ENCODE measurements around the gene TMIGD3. TPM values are rescaled to one million over a fixed set of nuclear protein-coding genes. Genes with fewer than 3 reads are reported as not detected.

TMIGD3 gene
- total and polyA plus RNA-seq, 8 donors: 1.2 to 7.6 (median 4.6) TPM; not detected in 4

DNA sequence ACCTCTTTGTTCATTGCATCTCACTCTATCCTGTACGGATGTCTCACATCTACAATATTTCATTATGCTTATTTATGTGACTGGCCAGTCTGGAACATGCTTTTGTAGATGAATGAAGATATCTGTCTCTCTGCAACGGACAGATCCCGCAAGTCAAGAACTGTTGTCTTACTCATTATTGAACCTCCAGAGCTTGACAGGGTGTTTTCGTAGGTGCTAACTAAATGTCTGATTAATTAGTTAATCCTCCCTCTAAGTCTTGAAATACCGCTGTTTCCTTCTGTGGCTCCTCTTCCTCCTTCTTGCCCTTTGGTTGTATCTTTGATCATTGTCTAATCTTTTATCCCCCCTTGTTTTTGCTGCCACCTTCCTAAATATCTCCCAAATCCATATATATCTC lies 32.8 kb downstream of the TMIGD3 start:
- Histone ChIP-seq H3K27me3 (no peaks in the 10 kb centered on the region), H3K4me3 (no peak overlapping the region), H3K27ac (peak overlapping the region in 4 of 5 donors; percentile 47 to 82 (median 62)), H3K36me3 (peaks cover 4 to 84% (median 49%) of the 10 kb centered on the region in 4 donors), H3K9me3 (no peaks in the 10 kb centered on the region), H3K4me1 (peaks cover 0 to 25% (median 0%) of the 10 kb centered on the region in 4 donors)
- TF ChIP-seq EP300 (IDR thresholded peaks at IDR 0.05) (no peak), POLR2A (IDR thresholded peaks at IDR 0.05) (no peak), POLR2AphosphoS5 (IDR thresholded peaks at IDR 0.05) (no peak)
- TF ChIP-seq, protein P1, sequence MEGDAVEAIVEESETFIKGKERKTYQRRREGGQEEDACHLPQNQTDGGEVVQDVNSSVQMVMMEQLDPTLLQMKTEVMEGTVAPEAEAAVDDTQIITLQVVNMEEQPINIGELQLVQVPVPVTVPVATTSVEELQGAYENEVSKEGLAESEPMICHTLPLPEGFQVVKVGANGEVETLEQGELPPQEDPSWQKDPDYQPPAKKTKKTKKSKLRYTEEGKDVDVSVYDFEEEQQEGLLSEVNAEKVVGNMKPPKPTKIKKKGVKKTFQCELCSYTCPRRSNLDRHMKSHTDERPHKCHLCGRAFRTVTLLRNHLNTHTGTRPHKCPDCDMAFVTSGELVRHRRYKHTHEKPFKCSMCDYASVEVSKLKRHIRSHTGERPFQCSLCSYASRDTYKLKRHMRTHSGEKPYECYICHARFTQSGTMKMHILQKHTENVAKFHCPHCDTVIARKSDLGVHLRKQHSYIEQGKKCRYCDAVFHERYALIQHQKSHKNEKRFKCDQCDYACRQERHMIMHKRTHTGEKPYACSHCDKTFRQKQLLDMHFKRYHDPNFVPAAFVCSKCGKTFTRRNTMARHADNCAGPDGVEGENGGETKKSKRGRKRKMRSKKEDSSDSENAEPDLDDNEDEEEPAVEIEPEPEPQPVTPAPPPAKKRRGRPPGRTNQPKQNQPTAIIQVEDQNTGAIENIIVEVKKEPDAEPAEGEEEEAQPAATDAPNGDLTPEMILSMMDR (IDR thresholded peaks at IDR 0.05): no peak
- DNase-seq: no peak
- WGBS, 5 donors: 83 to 91% (median 84%) methylated on average over 5 of the region's 5 CpGs
- intact Hi-C loops (cut with DNase I; ENCODE audit: low total_unique reads): no loop called here

DNA sequence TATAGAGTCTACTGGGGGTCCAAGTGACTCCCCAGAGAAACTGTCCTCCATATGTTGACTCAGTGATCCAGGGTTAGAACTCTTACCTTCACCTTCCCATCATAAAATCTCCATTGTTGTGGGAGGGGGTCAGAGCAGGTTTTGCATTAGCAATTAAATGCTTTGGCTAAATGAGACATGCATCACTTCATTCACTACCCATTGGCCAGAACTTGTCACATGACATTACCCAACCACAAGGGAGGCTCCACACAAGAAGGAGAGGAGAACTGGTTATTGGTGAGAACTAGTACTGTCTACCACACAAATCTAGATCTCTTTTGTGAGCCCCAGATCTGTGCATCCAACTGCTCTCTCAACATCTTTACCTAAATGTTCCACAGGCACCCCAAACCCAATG lies 33.9 kb downstream of the TMIGD3 start:
- no peak overlapping the region for H3K4me3 ChIP-seq
- peaks cover 4 to 90% (median 58%) of the 10 kb centered on the region in 4 donors for H3K36me3 ChIP-seq
- intact Hi-C loops (cut with DNase I; ENCODE audit: low total_unique reads): no loop called here
- H3K4me1 ChIP-seq: peaks cover 0 to 25% (median 0%) of the 10 kb centered on the region in 4 donors
- no peak for DNase-seq
- no peaks in the 10 kb centered on the region for H3K27me3 ChIP-seq
- H3K27ac ChIP-seq: no peak overlapping the region
- no peaks in the 10 kb centered on the region for H3K9me3 ChIP-seq
- TF ChIP-seq EP300 (IDR thresholded peaks at IDR 0.05) (no peak), POLR2A (IDR thresholded peaks at IDR 0.05) (no peak), POLR2AphosphoS5 (IDR thresholded peaks at IDR 0.05) (no peak)
- TF ChIP-seq, protein P1 (IDR thresholded peaks at IDR 0.05): no peak

DNA sequence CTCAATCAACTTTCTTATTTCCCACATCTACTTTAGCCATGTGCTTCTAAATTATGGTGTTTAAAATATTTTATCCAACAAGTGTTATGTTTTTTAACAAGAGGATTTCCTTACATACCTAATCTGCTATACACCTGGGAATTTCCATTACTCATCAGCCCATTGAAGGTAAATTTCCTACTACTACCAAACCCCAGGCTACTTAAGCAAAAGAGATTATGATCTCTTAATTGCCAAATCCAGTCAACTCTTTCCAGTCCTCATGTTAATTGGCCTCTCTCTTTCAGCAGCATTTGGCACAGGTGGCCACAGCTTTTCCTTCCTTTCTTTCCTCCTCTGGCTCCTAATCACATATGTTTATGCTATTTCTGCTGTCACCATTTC lies 34.7 kb downstream of the TMIGD3 start:
- no peak overlapping the region for H3K4me3 ChIP-seq
- no peak overlapping the region for H3K27ac ChIP-seq
- H3K4me1 ChIP-seq: peaks cover 0 to 25% (median 0%) of the 10 kb centered on the region in 4 donors
- no peaks in the 10 kb centered on the region for H3K9me3 ChIP-seq
- intact Hi-C loops (cut with DNase I; ENCODE audit: low total_unique reads): no loop called here
- no peaks in the 10 kb centered on the region for H3K27me3 ChIP-seq
- no peak for DNase-seq
- TF ChIP-seq, protein P1 (IDR thresholded peaks at IDR 0.05): no peak
- TF ChIP-seq POLR2A (IDR thresholded peaks at IDR 0.05): no peak
- no peak for TF ChIP-seq EP300 (IDR thresholded peaks at IDR 0.05)
- TF ChIP-seq POLR2AphosphoS5 (IDR thresholded peaks at IDR 0.05): no peak
- peaks cover 4 to 81% (median 60%) of the 10 kb centered on the region in 4 donors for H3K36me3 ChIP-seq

DNA sequence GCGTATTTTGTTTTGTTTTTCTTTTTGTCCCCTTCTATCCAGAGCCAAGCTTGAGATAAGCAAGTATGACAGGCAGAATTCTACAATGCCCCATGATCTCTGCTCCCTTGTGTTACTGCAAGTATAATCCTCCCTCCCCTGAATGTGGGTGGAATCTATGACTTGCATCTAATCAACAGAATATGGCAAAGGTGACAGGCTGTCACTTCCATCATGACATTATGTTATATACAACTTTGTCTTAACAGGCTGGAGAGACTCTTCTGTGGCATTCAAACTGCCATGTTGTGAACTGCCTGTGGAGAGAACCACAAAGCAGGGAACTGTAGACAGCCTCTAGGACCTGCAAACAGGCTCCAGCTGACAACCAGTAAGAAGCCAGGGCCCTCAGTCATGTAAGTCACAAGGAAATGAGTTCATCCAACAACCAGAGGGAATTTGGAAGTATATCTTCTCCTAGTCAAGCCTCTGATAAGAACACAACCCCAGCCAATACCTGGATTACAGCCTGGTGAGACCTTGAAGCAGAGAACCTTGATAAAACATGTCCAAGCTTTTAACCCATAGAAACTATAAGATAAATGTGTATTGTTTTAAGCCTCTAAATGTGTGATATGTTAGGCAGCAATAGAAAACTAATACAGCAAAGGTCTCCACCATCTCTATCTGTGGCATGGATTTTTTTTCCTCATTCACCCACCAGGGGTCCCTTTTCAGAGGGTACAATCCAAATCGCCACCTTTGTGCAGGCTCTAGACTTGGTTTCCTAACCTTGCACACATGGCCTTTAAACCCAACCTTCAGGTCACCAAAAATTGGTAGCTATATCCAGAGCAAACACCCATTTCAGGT lies 35.3 kb downstream of the TMIGD3 start:
- intact Hi-C loops (cut with DNase I; ENCODE audit: low total_unique reads): no loop called here
- no peaks in the 10 kb centered on the region for H3K9me3 ChIP-seq
- no peaks in the 10 kb centered on the region for H3K27me3 ChIP-seq
- WGBS, 5 donors: 93 to 95% (median 94%) methylated on average over 2 of the region's 2 CpGs
- no peak overlapping the region for H3K4me3 ChIP-seq
- peaks cover 4 to 79% (median 61%) of the 10 kb centered on the region in 4 donors for H3K36me3 ChIP-seq
- DNase-seq: no peak
- H3K27ac ChIP-seq: no peak overlapping the region
- peaks cover 0 to 29% (median 0%) of the 10 kb centered on the region in 4 donors for H3K4me1 ChIP-seq
- TF ChIP-seq POLR2AphosphoS5 (IDR thresholded peaks at IDR 0.05) (peak in 1 of 3 donors; percentile 26), POLR2A (IDR thresholded peaks at IDR 0.05) (no peak)

DNA sequence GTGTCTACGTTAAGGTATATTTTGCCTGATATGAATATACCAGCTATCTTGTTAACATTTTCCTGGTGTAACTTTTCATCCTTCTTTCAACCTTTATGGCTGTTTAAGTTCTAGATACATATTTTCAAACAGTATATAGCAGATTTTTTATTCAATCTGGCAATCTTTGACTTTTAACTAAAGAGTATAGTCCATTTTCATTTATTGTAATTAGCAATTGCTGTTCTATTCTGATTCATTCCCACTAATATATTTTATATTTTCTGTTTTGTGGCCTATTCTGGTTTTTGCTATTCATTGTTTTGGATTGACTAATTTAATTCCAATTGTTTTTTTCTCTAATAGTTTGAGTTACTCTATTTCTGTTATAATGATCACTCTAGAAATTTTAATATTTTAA lies 37.0 kb downstream of the TMIGD3 start:
- peaks cover 0 to 21% (median 0%) of the 10 kb centered on the region in 4 donors for H3K4me1 ChIP-seq
- H3K36me3 ChIP-seq: peaks cover 11 to 79% (median 70%) of the 10 kb centered on the region in 4 donors
- no peak overlapping the region for H3K27ac ChIP-seq
- H3K27me3 ChIP-seq: no peaks in the 10 kb centered on the region
- no peak overlapping the region for H3K4me3 ChIP-seq
- intact Hi-C loops (cut with DNase I; ENCODE audit: low total_unique reads): no loop called here
- no peak for DNase-seq
- 0 to 2% (median 0%) methylated on average over 1 of the region's 1 CpG for WGBS, 5 donors
- H3K9me3 ChIP-seq: no peaks in the 10 kb centered on the region
- TF ChIP-seq POLR2A (IDR thresholded peaks at IDR 0.05): no peak
- TF ChIP-seq EP300 (IDR thresholded peaks at IDR 0.05): no peak

All from stomach (tissue), 9 donors.